Endodermal cell (in vitro differentiated cells): ENCODE measurements around the gene ITPKC. TPM values are rescaled to one million over a fixed set of nuclear protein-coding genes. Genes with fewer than 3 reads are reported as not detected.
A peak's percentile ranks its signal among the peaks of the same experiment; 100 is the strongest.

Source experiments
- DNase-seq: peaks from one replicate; pipeline ENCODE4 v3.0.0-alpha.2; 2017
- H3K27ac ChIP-seq: 2 replicates; pipeline ENCODE4 v1.5.1; 2013; ENCODE audit warnings: mild to moderate bottlenecking, low read depth, low read length, moderate library complexity
- H3K27me3 ChIP-seq: 2 replicates; pipeline ENCODE4 v1.6.1; 2013; ENCODE audit warnings: mild to moderate bottlenecking, low read length, moderate library complexity; ENCODE audit not compliant: insufficient read depth, control insufficient read depth, poor library complexity, severe bottlenecking
- H3K36me3 ChIP-seq: 2 replicates; pipeline ENCODE4 v1.7.0; 2013; ENCODE audit warnings: mild to moderate bottlenecking, low read length, moderate library complexity; ENCODE audit not compliant: control insufficient read depth, insufficient read depth
- H3K4me1 ChIP-seq: one replicate; pipeline ENCODE4 v1.7.0; 2013; ENCODE audit warnings: low read length; ENCODE audit not compliant: control insufficient read depth, insufficient read depth
- H3K4me3 ChIP-seq: 2 replicates; pipeline ENCODE4 v1.5.1; 2013; ENCODE audit warnings: mild to moderate bottlenecking, low read length, moderate library complexity
- H3K9ac ChIP-seq: 2 replicates; pipeline ENCODE4 v1.6.1; 2013; ENCODE audit warnings: mild to moderate bottlenecking, low read length, moderate library complexity; ENCODE audit not compliant: poor library complexity, severe bottlenecking; ENCODE audit errors: extremely low read depth
- H3K9me3 ChIP-seq: 2 replicates; pipeline ENCODE4 v1.6.1; 2013; ENCODE audit warnings: mild to moderate bottlenecking, low read length, moderate library complexity; ENCODE audit not compliant: control insufficient read depth
- H3K27ac Mint-ChIP-seq: 2 replicates; pipeline ENCODE4 v1.8.0; 2020; ENCODE audit warnings: mixed read lengths
- H3K27me3 Mint-ChIP-seq: 2 replicates; pipeline ENCODE4 v1.8.0; 2021; ENCODE audit warnings: mild to moderate bottlenecking, mixed read lengths; ENCODE audit not compliant: insufficient read depth
- H3K36me3 Mint-ChIP-seq: 2 replicates; pipeline ENCODE4 v1.8.0; 2020; ENCODE audit warnings: low read depth, mixed read lengths
- H3K4me1 Mint-ChIP-seq: 2 replicates; pipeline ENCODE4 v1.8.0; 2020; ENCODE audit warnings: mixed read lengths
- H3K4me3 Mint-ChIP-seq: 2 replicates; pipeline ENCODE4 v1.8.0; 2020; ENCODE audit warnings: mild to moderate bottlenecking, moderate library complexity, mixed read lengths
- H3K9me3 Mint-ChIP-seq: 2 replicates; pipeline ENCODE4 v1.8.0; 2020; ENCODE audit warnings: mild to moderate bottlenecking, mixed read lengths
- CTCF ChIP-seq: fragments of 200-600 bp; sonication (generic); conservative IDR thresholded peaks from 2 replicates; pipeline ENCODE4 v1.5.0; 2021; ENCODE audit warnings: antibody characterized with exemption, mild to moderate bottlenecking
- WGBS, 2 experiments: methylation state at CpG; one replicate each; pipeline versions ENCODE4 v1.1.5 to v1.1.7; 2013; ENCODE audit warnings: missing lambda C conversion rate in 2 of 2, mixed read lengths in 1 of 2; ENCODE audit not compliant: insufficient coverage in 1 of 2, insufficient read length in 1 of 2; 5-methylcytosine and 5-hydroxymethylcytosine counted together
- total RNA-seq, 2 donors: library from RNA; stranded (reverse); fragmentation: NEBNext Ultra II Directional in 1 of 2; extraction: Animal tissue kit (Norgen Biotek cat#: 25700) in 1 of 2; gene quantifications; 2 replicates in 1 of 2; 3 replicates in 1 of 2; pipeline ENCODE4 v1.2.1, GENCODE V29; 2021

ITPKC gene
- total RNA-seq, 2 donors from 2014 or later = 9.9 to 11.1 TPM

DNA sequence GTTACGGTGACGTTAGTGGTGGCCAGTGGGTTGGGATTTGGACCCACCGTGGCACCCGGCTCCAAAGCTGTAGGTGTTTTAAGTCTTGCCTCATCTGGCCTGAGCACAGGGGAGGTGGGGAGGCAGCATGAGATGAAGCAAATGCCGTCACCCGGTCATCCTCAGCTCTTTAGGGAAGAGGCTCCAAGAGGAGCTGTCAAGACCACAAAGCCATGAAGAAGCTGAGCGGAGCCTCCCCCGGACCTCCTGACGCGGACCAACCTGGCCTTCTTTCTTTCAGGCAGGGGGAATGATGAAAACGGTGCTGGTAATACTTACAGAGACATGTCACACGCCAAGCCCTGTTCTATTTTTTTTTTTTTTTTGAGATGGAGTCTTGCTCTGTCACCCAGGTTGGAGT is 26.0 kb downstream of the ITPKC start:
- no peaks in the 10 kb centered on the region for H3K27me3 ChIP-seq
- Mint-ChIP-seq H3K4me3 (no peak overlapping the region), H3K36me3 (peaks cover 16% of the 10 kb centered on the region), H3K4me1 (peaks cover 3% of the 10 kb centered on the region), H3K27ac (no peak overlapping the region), H3K9me3 (no peaks in the 10 kb centered on the region), H3K27me3 (no peaks in the 10 kb centered on the region)
- no peak overlapping the region for H3K27ac ChIP-seq
- TF ChIP-seq CTCF = no peak
- 92 to 96% methylated on average over 7 to 12 of the region's 12 CpGs for WGBS, 2 experiments
- no peak overlapping the region for H3K9ac ChIP-seq
- H3K9me3 ChIP-seq = no peaks in the 10 kb centered on the region
- no peak overlapping the region for H3K4me3 ChIP-seq
- H3K36me3 ChIP-seq = peaks cover 11% of the 10 kb centered on the region
- DNase-seq = no peak
- H3K4me1 ChIP-seq = no peaks in the 10 kb centered on the region

- Mint-ChIP-seq H3K9me3 (no peaks in the 10 kb centered on the region), H3K4me3 (no peak overlapping the region), H3K27me3 (no peaks in the 10 kb centered on the region), H3K36me3 (peaks cover 13% of the 10 kb centered on the region), H3K27ac (no peak overlapping the region), H3K4me1 (peaks cover 3% of the 10 kb centered on the region)
- H3K4me1 ChIP-seq = no peaks in the 10 kb centered on the region
- H3K4me3 ChIP-seq = no peak overlapping the region
- WGBS, 2 experiments = 97 to 100% methylated on average over 5 to 10 of the region's 10 CpGs
- H3K9me3 ChIP-seq = no peaks in the 10 kb centered on the region
- peaks cover 4% of the 10 kb centered on the region for H3K36me3 ChIP-seq
- no peaks in the 10 kb centered on the region for H3K27me3 ChIP-seq
- H3K27ac ChIP-seq = no peak overlapping the region
- H3K9ac ChIP-seq = no peak overlapping the region
- no peak for DNase-seq
- TF ChIP-seq CTCF = no peak
These were observed 27.0 kb downstream of the ITPKC start for GRCh38 chr19:40743926-40744325.

DNA sequence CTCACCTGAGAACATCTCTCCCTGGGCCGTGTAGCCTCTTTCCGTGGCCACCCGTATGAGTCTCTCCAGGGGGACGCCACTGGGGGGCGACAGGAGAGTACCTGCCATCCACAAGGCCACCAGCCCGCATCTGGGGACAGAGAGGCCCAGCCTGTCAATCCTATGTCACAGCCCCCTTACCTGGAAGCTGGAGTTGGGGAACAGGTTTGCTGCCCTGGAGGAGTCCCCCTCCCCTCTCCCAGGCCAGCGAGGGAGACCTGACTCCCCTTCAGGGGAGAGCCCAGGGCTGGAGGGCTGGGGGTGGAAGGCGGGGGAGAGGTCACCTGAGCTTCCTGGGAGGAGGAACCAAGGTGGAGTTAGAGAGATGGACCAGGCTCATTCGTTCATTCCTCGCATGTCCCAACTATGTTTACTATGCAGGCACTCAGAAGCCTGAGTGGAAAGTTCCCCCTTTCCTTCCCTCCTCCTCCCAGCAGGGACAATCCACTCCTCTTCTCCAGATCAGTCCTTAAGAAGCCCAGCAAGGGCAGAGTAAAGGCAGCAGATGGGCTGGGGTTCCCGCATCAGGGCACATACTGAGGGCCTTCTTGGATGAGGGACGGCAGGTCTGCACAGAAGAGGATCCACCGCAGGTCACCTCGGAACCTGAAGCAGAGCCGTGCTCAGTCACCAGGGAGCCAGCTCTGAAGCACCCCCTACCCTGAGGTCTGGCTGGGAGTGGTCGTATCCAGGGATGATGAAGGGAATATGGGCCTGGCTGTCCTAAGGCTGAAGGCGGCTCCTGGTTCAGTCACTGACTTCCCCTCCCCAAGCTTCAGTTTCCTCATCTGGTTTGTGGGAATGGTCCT is 27.9 kb downstream of the ITPKC start:
- Mint-ChIP-seq H3K27ac (peak overlapping the region; percentile 74), H3K36me3 (peaks cover 7% of the 10 kb centered on the region), H3K27me3 (no peaks in the 10 kb centered on the region), H3K4me1 (peaks cover 8% of the 10 kb centered on the region), H3K4me3 (no peak overlapping the region), H3K9me3 (no peaks in the 10 kb centered on the region)
- H3K27me3 ChIP-seq = no peaks in the 10 kb centered on the region
- H3K4me3 ChIP-seq = no peak overlapping the region
- peak overlapping the region; percentile 49 for H3K27ac ChIP-seq
- peak; percentile 64 for TF ChIP-seq CTCF
- peaks cover 8% of the 10 kb centered on the region for H3K4me1 ChIP-seq
- H3K9me3 ChIP-seq = no peaks in the 10 kb centered on the region
- DNase-seq = peak; percentile 87
- no peak overlapping the region for H3K9ac ChIP-seq
- WGBS, 2 experiments = 78 to 85% methylated on average over 13 to 17 of the region's 17 CpGs
- H3K36me3 ChIP-seq = peaks cover 2% of the 10 kb centered on the region
